Measurements from ENCODE around the gene OR10H2. TPM values are rescaled to one million over a fixed set of nuclear protein-coding genes. Genes with fewer than 3 reads are reported as not detected.
"Not testable (repeated sequence)": the region's sequence is repeated elsewhere in the genome, so short reads cannot be mapped to it uniquely, and the experiment has no call there.

OR10H2 gene, protein sequence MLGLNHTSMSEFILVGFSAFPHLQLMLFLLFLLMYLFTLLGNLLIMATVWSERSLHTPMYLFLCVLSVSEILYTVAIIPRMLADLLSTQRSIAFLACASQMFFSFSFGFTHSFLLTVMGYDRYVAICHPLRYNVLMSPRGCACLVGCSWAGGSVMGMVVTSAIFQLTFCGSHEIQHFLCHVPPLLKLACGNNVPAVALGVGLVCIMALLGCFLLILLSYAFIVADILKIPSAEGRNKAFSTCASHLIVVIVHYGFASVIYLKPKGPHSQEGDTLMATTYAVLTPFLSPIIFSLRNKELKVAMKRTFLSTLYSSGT
- total RNA-seq (2022) (not detected in 2 replicates), Bru-seq, nascent RNA (not detected), BruChase-seq, experiment 1, labeled RNA remaining after a 6-hour chase (not detected), BruChase-seq, experiment 2, labeled RNA remaining after a 2-hour chase (not detected)
- long read RNA-seq, result 0 reads

GRCh38 chr19:15727724-15728123 is at the start of gene OR10H2:
Gene OR10H2 (plus strand): TSS chr19:15728024. CDS start chr19:15728044, 20 bp downstream.
- BruUV-seq (replicated peaks), result no TSS peak
- Mint-ChIP-seq H3K4me1 (ENCODE audit: insufficient read depth, unreplicated experiment) (no peaks in the 10 kb centered on the region), H3K36me3 (ENCODE audit: insufficient read depth, unreplicated experiment) (no peaks in the 10 kb centered on the region), H3K27ac (ENCODE audit: low read depth, unreplicated experiment) (no peak within 1 kb of the TSS), H3K27me3 (ENCODE audit: insufficient read depth, unreplicated experiment) (no peaks in the 10 kb centered on the region), H3K4me3 (ENCODE audit: unreplicated experiment) (no peak within 1 kb of the TSS), H3K9me3 (ENCODE audit: unreplicated experiment) (no peaks in the 10 kb centered on the region)
- no peak for DNase-seq (ENCODE audit: unreplicated experiment)
- TF ChIP-seq, protein P1, sequence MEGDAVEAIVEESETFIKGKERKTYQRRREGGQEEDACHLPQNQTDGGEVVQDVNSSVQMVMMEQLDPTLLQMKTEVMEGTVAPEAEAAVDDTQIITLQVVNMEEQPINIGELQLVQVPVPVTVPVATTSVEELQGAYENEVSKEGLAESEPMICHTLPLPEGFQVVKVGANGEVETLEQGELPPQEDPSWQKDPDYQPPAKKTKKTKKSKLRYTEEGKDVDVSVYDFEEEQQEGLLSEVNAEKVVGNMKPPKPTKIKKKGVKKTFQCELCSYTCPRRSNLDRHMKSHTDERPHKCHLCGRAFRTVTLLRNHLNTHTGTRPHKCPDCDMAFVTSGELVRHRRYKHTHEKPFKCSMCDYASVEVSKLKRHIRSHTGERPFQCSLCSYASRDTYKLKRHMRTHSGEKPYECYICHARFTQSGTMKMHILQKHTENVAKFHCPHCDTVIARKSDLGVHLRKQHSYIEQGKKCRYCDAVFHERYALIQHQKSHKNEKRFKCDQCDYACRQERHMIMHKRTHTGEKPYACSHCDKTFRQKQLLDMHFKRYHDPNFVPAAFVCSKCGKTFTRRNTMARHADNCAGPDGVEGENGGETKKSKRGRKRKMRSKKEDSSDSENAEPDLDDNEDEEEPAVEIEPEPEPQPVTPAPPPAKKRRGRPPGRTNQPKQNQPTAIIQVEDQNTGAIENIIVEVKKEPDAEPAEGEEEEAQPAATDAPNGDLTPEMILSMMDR (IDR thresholded peaks at IDR 0.05; ENCODE audit: unreplicated experiment), result no peak
- CTCF ChIA-PET, result no interaction called here
- POLR2A ChIA-PET, result no interaction called here
- intact Hi-C loops (cut with micrococcal nuclease), result no loop called here

DNA sequence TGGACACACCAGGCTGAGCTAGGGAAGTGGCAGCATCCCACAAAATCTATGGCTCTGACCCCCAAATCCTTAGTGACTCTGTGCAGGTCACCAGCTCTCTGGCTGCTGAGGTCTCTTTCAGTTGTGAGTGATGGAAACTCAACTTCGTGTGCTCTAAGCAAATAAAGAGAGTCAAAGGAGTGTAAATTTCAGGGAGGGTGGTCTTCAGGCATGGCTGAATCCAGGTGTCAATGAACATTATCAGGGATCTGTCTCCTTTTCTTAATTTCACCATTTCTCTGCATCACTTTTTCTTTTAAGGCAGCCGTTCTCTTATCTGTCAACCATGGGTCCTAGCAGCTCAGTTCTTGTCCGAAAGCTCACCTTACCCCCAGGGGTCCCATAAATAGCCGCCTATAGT is 48.7 kb upstream of the OR10H2 start:
- BruUV-seq (replicated peaks), result no TSS peak
- no peaks in the 10 kb centered on the region for H3K27me3 Mint-ChIP-seq (ENCODE audit: insufficient read depth, unreplicated experiment)
- CTCF ChIA-PET, result interaction anchor here (0.5 kb wide), 1 partner anchor 167 kb away, joined by 3 read pairs; no protein-coding TSS in a partner anchor
- POLR2A ChIA-PET, result no interaction called here
- peaks cover 49% of the 10 kb centered on the region for H3K9me3 Mint-ChIP-seq (ENCODE audit: unreplicated experiment)
- H3K36me3 Mint-ChIP-seq (ENCODE audit: insufficient read depth, unreplicated experiment), result peaks cover 7% of the 10 kb centered on the region
- no peak overlapping the region for H3K27ac Mint-ChIP-seq (ENCODE audit: low read depth, unreplicated experiment)
- H3K4me3 Mint-ChIP-seq (ENCODE audit: unreplicated experiment), result no peak overlapping the region
- H3K4me1 Mint-ChIP-seq (ENCODE audit: insufficient read depth, unreplicated experiment), result no peaks in the 10 kb centered on the region
- DNase-seq (ENCODE audit: unreplicated experiment), result no peak
- intact Hi-C loops (cut with micrococcal nuclease), result no loop called here
- TF ChIP-seq, protein P1 (IDR thresholded peaks at IDR 0.05; ENCODE audit: unreplicated experiment), result no peak

- H3K4me3 Mint-ChIP-seq (ENCODE audit: unreplicated experiment); H3K4me1 Mint-ChIP-seq (ENCODE audit: insufficient read depth, unreplicated experiment); BruUV-seq (replicated peaks); POLR2A ChIA-PET; CTCF ChIA-PET; H3K27ac Mint-ChIP-seq (ENCODE audit: low read depth, unreplicated experiment); intact Hi-C loops (cut with micrococcal nuclease); H3K36me3 Mint-ChIP-seq (ENCODE audit: insufficient read depth, unreplicated experiment); H3K27me3 Mint-ChIP-seq (ENCODE audit: insufficient read depth, unreplicated experiment); DNase-seq (ENCODE audit: unreplicated experiment): not testable (repeated sequence)
- H3K9me3 Mint-ChIP-seq (ENCODE audit: unreplicated experiment), result peaks cover 49% of the 10 kb centered on the region
Observed at GRCh38 chr19:15679865-15680264, 48.0 kb upstream of the OR10H2 start.

DNA sequence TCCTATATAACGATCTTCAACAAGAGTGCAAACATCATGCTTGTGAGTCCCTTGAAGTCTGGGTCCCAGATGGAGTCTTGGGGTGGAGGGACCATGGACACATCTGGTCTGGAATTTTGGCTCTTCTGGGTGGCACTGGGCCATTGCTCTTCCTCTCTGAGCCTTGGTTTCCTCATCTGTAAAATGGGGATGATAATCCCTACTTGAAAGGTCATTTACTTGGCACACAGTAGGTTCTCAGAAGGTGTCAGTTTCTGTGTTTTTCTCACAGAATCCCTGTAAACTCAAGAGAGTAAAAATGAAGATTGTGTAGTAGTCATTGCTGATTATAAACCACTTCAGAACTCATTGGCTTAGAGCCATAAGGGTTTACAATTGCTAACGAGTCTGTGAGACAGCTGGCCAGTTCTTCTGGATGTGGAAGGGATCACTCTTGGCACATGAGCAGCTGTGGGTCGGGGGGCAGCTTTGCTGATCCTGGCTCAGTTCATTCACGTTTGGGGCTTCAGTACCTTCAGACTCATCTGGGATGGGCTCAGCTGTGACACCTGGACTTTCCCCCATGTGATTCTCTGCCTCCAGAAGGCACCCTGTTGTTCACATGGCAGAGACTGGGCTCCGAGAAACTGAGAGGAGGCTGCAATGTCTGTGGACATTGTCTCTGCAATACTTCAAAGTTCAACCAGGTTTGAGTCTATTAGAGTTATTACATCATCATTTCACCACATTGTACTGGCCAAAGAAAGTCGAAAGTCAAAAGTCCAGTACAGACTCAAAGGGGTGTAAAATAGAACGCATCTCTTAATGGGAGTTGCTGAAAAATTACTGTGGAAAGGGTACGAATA is 47.1 kb upstream of the OR10H2 start:
- TF ChIP-seq, protein P1 (IDR thresholded peaks at IDR 0.05; ENCODE audit: unreplicated experiment), result no peak
- Mint-ChIP-seq H3K27me3 (ENCODE audit: insufficient read depth, unreplicated experiment) (no peaks in the 10 kb centered on the region), H3K27ac (ENCODE audit: low read depth, unreplicated experiment) (no peak overlapping the region), H3K4me1 (ENCODE audit: insufficient read depth, unreplicated experiment) (no peaks in the 10 kb centered on the region), H3K9me3 (ENCODE audit: unreplicated experiment) (peaks cover 52% of the 10 kb centered on the region), H3K36me3 (ENCODE audit: insufficient read depth, unreplicated experiment) (peaks cover 7% of the 10 kb centered on the region), H3K4me3 (ENCODE audit: unreplicated experiment) (no peak overlapping the region)
- CTCF ChIA-PET, result interaction anchor here (0.7 kb wide), 1 partner anchor 45 kb away, joined by 4 read pairs; no protein-coding TSS in a partner anchor
- POLR2A ChIA-PET, result no interaction called here
- intact Hi-C loops (cut with micrococcal nuclease), result no loop called here
- no TSS peak for BruUV-seq (replicated peaks)
- DNase-seq (ENCODE audit: unreplicated experiment), result no peak

Data from MCF 10A (cell line).